Mesenchymal stem cell (in vitro differentiated cells and primary cell): ENCODE measurements around the gene GLB1L3.

Experiments used
- DNase-seq: peaks from one replicate; pipeline ENCODE4 v3.0.0-alpha.2; 2013
- H2AFZ ChIP-seq: one replicate; pipeline ENCODE4 v1.6.1; 2013; ENCODE audit warnings: low read depth, mild to moderate bottlenecking, control low read depth, inconsistent platforms, low read length, moderate library complexity
- H2AK5ac ChIP-seq: 2 replicates; pipeline ENCODE4 v1.6.1; 2013; ENCODE audit warnings: low read length, moderate library complexity, mild to moderate bottlenecking, inconsistent platforms; ENCODE audit not compliant: severe bottlenecking
- H2BK120ac ChIP-seq: one replicate; pipeline ENCODE4 v1.6.1; 2013; ENCODE audit warnings: low read depth, mild to moderate bottlenecking, inconsistent platforms, low read length, moderate library complexity
- H2BK12ac ChIP-seq, 2 experiments: one replicate each; pipeline ENCODE4 v1.6.1; 2013; ENCODE audit warnings: inconsistent platforms in 2 of 2, low read length in 2 of 2, mild to moderate bottlenecking in 2 of 2, moderate library complexity in 2 of 2, control low read depth in 1 of 2
- H2BK15ac ChIP-seq: one replicate; pipeline ENCODE4 v1.6.1; 2013; ENCODE audit warnings: mild to moderate bottlenecking, low read depth, inconsistent platforms; ENCODE audit not compliant: poor library complexity, severe bottlenecking
- H2BK5ac ChIP-seq: 2 replicates; pipeline ENCODE4 v1.6.1; 2013; ENCODE audit warnings: low read depth, mild to moderate bottlenecking, low read length, control low read depth, inconsistent platforms; ENCODE audit not compliant: poor library complexity, severe bottlenecking
- H3K14ac ChIP-seq, 2 experiments: one replicate each; pipeline ENCODE4 v1.6.1; 2013; ENCODE audit warnings: inconsistent platforms in 2 of 2, low read length in 2 of 2, control low read depth in 1 of 2, mild to moderate bottlenecking in 1 of 2, moderate library complexity in 1 of 2
- H3K18ac ChIP-seq, 2 experiments: one replicate each; pipeline ENCODE4 v1.6.1; 2013; ENCODE audit warnings: inconsistent platforms in 2 of 2, low read length in 2 of 2, control low read depth in 1 of 2, low read depth in 1 of 2, mild to moderate bottlenecking in 1 of 2
- H3K23ac ChIP-seq, 2 experiments: one replicate each; pipeline ENCODE4 v1.6.1; 2013; ENCODE audit warnings: inconsistent platforms in 2 of 2, low read length in 2 of 2, mild to moderate bottlenecking in 2 of 2, moderate library complexity in 2 of 2, control low read depth in 1 of 2
- H3K27ac ChIP-seq: 2 replicates; pipeline ENCODE4 v1.5.1; 2013; ENCODE audit warnings: mild to moderate bottlenecking, moderate library complexity, low read length, control low read depth, inconsistent platforms; ENCODE audit not compliant: poor library complexity, severe bottlenecking
- H3K27me3 ChIP-seq, 2 experiments: 2 replicates each; pipeline versions ENCODE4 v1.6.1 to v1.7.0; 2013; ENCODE audit warnings: low read length in 2 of 2, mild to moderate bottlenecking in 2 of 2, moderate library complexity in 2 of 2, control low read depth in 1 of 2, inconsistent platforms in 1 of 2; ENCODE audit not compliant: control insufficient read depth in 1 of 2, insufficient read depth in 1 of 2
- H3K36me3 ChIP-seq, 2 experiments: 2 replicates each; pipeline versions ENCODE4 v1.6.1 to v1.7.0; 2013; ENCODE audit warnings: low read length in 2 of 2, control low read depth in 1 of 2, inconsistent platforms in 1 of 2, low read depth in 1 of 2, mild to moderate bottlenecking in 1 of 2; ENCODE audit not compliant: insufficient read depth in 2 of 2, control insufficient read depth in 1 of 2
- H3K4ac ChIP-seq, 2 experiments: one replicate each; pipeline ENCODE4 v1.6.1; 2013; ENCODE audit warnings: inconsistent platforms in 2 of 2, low read length in 2 of 2, mild to moderate bottlenecking in 2 of 2, moderate library complexity in 2 of 2, control low read depth in 1 of 2, low read depth in 1 of 2
- H3K4me1 ChIP-seq: 2 replicates; pipeline ENCODE4 v1.6.1; 2013; ENCODE audit warnings: low read depth, low read length, control low read depth; ENCODE audit not compliant: control insufficient read depth, insufficient read depth
- H3K4me2 ChIP-seq: 2 replicates; pipeline ENCODE4 v1.6.1; 2013; ENCODE audit warnings: low read length, mild to moderate bottlenecking, inconsistent platforms; ENCODE audit not compliant: poor library complexity, severe bottlenecking
- H3K4me3 ChIP-seq, 2 experiments: 2 replicates each; pipeline versions ENCODE4 v1.5.1 to v1.7.0; 2013; ENCODE audit warnings: low read length in 2 of 2, mild to moderate bottlenecking in 2 of 2, control low read depth in 1 of 2, low read depth in 1 of 2; ENCODE audit not compliant: insufficient read depth in 1 of 2
- H3K79me1 ChIP-seq: replicated peaks from 2 replicates; pipeline ENCODE4 v1.6.1; 2013; ENCODE audit warnings: mild to moderate bottlenecking, control low read depth, low read length, inconsistent platforms; ENCODE audit not compliant: poor library complexity, severe bottlenecking
- H3K9ac ChIP-seq: 2 replicates; pipeline ENCODE4 v1.7.0; 2013; ENCODE audit warnings: mild to moderate bottlenecking, low read length, moderate library complexity
- H3K9me3 ChIP-seq: 2 replicates; pipeline ENCODE4 v1.7.0; 2013; ENCODE audit warnings: mild to moderate bottlenecking, low read length; ENCODE audit not compliant: control insufficient read depth
- H4K8ac ChIP-seq: one replicate; pipeline ENCODE4 v1.6.1; 2013; ENCODE audit warnings: inconsistent platforms, mild to moderate bottlenecking, low read length, moderate library complexity
- H4K91ac ChIP-seq: one replicate; pipeline ENCODE4 v1.6.1; 2013; ENCODE audit warnings: mild to moderate bottlenecking, low read length, inconsistent platforms
- WGBS: methylation state at CpG from one replicate; pipeline ENCODE4 v1.1.7; 2013; ENCODE audit warnings: mixed read lengths; 5-methylcytosine and 5-hydroxymethylcytosine counted together

Gene GLB1L3

DNA sequence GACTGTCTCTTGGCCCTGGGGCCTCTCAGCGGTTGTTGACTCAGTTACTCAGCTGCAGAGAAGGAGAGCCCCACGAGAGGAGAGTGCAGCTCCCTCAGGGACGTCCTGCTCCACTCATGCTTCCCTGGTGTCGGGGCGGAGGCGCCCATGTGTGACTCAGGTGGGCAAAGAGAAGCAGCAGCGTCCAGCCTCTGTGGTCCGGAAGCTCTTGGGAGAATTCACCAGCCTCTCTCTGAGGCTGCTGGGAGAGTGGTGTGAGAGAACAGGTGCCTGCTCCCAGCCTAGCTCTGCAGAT is 81.3 kb downstream of the GLB1L3 start:
- no peak overlapping the region for H4K8ac ChIP-seq
- H3K79me1 ChIP-seq = no peaks in the 10 kb centered on the region
- no peak overlapping the region for H2AK5ac ChIP-seq
- H3K14ac ChIP-seq = no peak overlapping the region
- no peak overlapping the region for H2AFZ ChIP-seq
- no peak overlapping the region for H3K4me3 ChIP-seq
- H4K91ac ChIP-seq = no peak overlapping the region
- H3K4me2 ChIP-seq = no peak overlapping the region
- no peaks in the 10 kb centered on the region for H3K4me1 ChIP-seq
- no peak overlapping the region for H2BK15ac ChIP-seq
- no peak overlapping the region for H3K18ac ChIP-seq
- peaks cover 0 to 28% of the 10 kb centered on the region in 2 experiments for H3K27me3 ChIP-seq
- H3K9ac ChIP-seq = no peak overlapping the region
- WGBS = 76% methylated on average over 8 of the region's 8 CpGs
- no peak for DNase-seq
- H2BK120ac ChIP-seq = no peak overlapping the region
- H3K9me3 ChIP-seq = no peaks in the 10 kb centered on the region
- no peak overlapping the region for H2BK5ac ChIP-seq
- no peaks in the 10 kb centered on the region for H3K36me3 ChIP-seq
- H3K27ac ChIP-seq = no peak overlapping the region
- H3K4ac ChIP-seq = no peak overlapping the region
- no peak overlapping the region for H3K23ac ChIP-seq
- H2BK12ac ChIP-seq = no peak overlapping the region

DNA sequence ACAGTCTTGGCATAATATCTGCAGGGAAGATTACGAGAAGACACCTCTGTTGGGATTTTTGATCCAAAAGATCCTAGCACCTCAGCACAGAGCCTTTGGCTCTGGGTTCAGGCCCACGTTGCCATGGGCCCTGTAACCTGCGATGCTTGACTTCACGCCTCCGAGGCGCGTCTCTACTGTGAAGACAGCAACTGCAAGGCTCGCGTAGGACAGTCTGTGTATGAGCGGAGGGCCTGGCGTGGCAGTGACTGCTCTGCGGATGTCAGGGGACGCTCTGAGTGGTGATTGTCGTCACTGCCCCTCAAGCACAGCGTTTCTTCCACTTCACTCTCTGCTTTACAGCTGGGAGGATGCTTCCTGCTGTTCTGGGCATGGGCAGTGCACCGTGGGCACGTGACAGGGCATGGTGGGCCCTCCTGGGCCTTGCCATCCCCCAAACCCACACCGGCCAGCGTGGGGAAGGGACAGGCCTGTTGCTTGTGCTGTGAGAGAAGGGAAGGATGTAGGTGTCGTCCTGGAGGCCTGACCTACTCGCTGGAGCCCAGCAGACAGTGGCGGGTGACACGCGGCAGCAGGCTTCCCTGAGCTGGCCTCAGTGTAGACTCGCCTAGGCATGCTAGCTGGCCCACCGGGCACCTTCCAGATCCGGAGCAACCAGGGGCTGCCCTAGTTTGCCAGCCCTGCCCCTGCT is 82.1 kb downstream of the GLB1L3 start:
- Histone ChIP-seq H3K27me3 (peaks cover 0 to 31% of the 10 kb centered on the region in 2 experiments), H3K4ac (no peak overlapping the region), H3K27ac (no peak overlapping the region), H2AFZ (no peak overlapping the region), H3K9me3 (no peaks in the 10 kb centered on the region), H3K79me1 (no peaks in the 10 kb centered on the region), H2BK5ac (no peak overlapping the region), H3K18ac (no peak overlapping the region), H2BK12ac (no peak overlapping the region), H3K23ac (no peak overlapping the region), H3K9ac (no peak overlapping the region), H3K14ac (no peak overlapping the region), H2AK5ac (no peak overlapping the region), H3K36me3 (no peaks in the 10 kb centered on the region), H4K91ac (no peak overlapping the region), H2BK15ac (no peak overlapping the region), H3K4me3 (no peak overlapping the region), H2BK120ac (no peak overlapping the region), H4K8ac (no peak overlapping the region), H3K4me1 (no peaks in the 10 kb centered on the region), H3K4me2 (no peak overlapping the region)
- DNase-seq = no peak
- 84% methylated on average over 26 of the region's 27 CpGs for WGBS

DNA sequence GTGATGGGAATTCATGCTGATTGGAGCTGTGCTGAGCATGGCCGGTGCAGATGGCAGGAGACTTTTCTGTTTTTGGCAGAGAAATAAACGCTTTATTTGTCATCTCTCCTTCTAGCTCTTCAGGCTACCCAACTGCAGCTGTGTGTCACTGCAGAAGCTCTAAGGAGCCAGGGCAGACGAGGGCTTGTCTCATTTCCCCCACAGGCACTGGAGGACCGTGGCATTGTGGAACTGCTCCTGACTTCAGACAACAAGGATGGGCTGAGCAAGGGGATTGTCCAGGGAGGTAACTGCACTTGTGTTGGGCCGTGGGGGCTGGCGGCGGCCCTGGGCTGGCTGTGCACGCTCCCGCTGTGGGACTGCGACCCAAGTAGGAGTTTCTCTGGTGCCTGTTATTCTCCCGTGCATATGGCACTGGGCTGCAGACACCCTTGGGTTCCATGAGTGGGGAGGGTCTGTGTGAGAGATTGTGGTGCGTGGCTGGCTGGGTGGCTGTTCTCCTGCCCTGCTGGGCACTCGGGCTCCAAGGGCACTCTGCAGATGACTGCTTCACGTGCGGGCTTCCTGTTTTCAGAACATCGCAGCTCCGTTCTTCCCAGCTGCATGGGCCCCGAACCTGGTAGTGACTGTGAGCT is 82.8 kb downstream of the GLB1L3 start:
- Histone ChIP-seq H2BK120ac (no peak overlapping the region), H2AK5ac (no peak overlapping the region), H3K4me2 (no peak overlapping the region), H3K18ac (no peak overlapping the region), H3K4me1 (no peaks in the 10 kb centered on the region), H3K9ac (no peak overlapping the region), H2AFZ (no peak overlapping the region), H2BK15ac (no peak overlapping the region), H3K23ac (no peak overlapping the region), H3K9me3 (no peaks in the 10 kb centered on the region), H3K79me1 (no peaks in the 10 kb centered on the region), H3K36me3 (no peaks in the 10 kb centered on the region), H3K14ac (no peak overlapping the region), H3K27me3 (peaks cover 0 to 31% of the 10 kb centered on the region in 2 experiments), H2BK12ac (no peak overlapping the region), H3K27ac (no peak overlapping the region), H4K8ac (no peak overlapping the region), H3K4ac (no peak overlapping the region), H3K4me3 (no peak overlapping the region), H2BK5ac (no peak overlapping the region), H4K91ac (no peak overlapping the region)
- no peak for DNase-seq
- 83% methylated on average over 18 of the region's 18 CpGs for WGBS

DNA sequence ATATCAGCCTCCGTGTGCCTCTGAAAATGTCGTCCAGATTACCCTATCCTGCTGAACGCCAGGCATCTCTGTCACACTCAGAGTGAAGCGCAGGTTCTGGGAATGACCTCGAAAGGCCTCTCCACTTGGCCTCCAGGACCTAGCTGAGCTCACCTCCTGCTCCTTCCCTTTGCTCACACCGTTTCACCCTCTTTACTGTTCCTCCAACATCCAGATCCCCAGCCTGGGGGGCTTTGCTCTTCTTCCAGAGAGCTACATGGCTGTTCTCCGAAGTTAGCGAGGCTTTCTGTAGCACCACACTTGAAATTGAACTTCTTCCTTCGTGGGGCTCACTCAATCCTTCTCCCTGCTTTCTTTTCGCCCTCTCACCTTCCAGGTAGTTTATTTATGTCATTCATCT is 83.5 kb downstream of the GLB1L3 start:
- no peaks in the 10 kb centered on the region for H3K79me1 ChIP-seq
- no peaks in the 10 kb centered on the region for H3K9me3 ChIP-seq
- H3K23ac ChIP-seq = no peak overlapping the region
- no peak overlapping the region for H2BK5ac ChIP-seq
- H3K27ac ChIP-seq = no peak overlapping the region
- H3K4me1 ChIP-seq = no peaks in the 10 kb centered on the region
- H2BK120ac ChIP-seq = no peak overlapping the region
- no peak overlapping the region for H4K91ac ChIP-seq
- no peak overlapping the region for H3K4me2 ChIP-seq
- no peak overlapping the region for H3K4ac ChIP-seq
- no peak overlapping the region for H3K14ac ChIP-seq
- no peaks in the 10 kb centered on the region for H3K36me3 ChIP-seq
- DNase-seq = no peak
- no peak overlapping the region for H4K8ac ChIP-seq
- H3K27me3 ChIP-seq = peaks cover 0 to 35% of the 10 kb centered on the region in 2 experiments
- no peak overlapping the region for H2BK15ac ChIP-seq
- no peak overlapping the region for H3K4me3 ChIP-seq
- no peak overlapping the region for H3K9ac ChIP-seq
- 79% methylated on average over 10 of the region's 10 CpGs for WGBS
- no peak overlapping the region for H2AK5ac ChIP-seq
- H2AFZ ChIP-seq = no peak overlapping the region
- no peak overlapping the region for H2BK12ac ChIP-seq
- H3K18ac ChIP-seq = no peak overlapping the region
